Measurements from ENCODE around the gene NPEPPS.

- no peak for TF ChIP-seq CTCF (IDR thresholded peaks at IDR 0.05 in 8 of 11, conservative IDR thresholded peaks at IDR 0.05 in 3 of 11)
- TF ChIP-seq POLR2A (IDR thresholded peaks at IDR 0.05) = no peak
These were observed 98.9 kb downstream of the NPEPPS start for GRCh38 chr17:47629826-47630225.
